GM23338 (cell line): ENCODE measurements around the gene OSTC. TPM values are rescaled to one million over a fixed set of nuclear protein-coding genes. Genes with fewer than 3 reads are reported as not detected.

Source experiments
- ATAC-seq: fragments of 200-7000 bp; cut with Tn5 transposase; 3 replicates; pipeline ENCODE4 v1.9.1; 2020
- DNase-seq: peaks from one replicate; pipeline ENCODE4 v3.0.0-alpha.2; 2015; ENCODE audit warnings: low spot score
- H2AFZ ChIP-seq: fragments of 200-600 bp; sonication (generic); 2 replicates; pipeline ENCODE4 v1.8.0; 2016; ENCODE audit warnings: antibody characterized with exemption, mild to moderate bottlenecking, moderate library complexity
- H3F3A ChIP-seq: fragments of 200-600 bp; sonication (generic); replicated peaks from 2 replicates; pipeline ENCODE4 v1.8.0; 2017; ENCODE audit warnings: antibody characterized with exemption, mixed run types, low read depth
- H3K27ac ChIP-seq: fragments of 200-600 bp; sonication (generic); 2 replicates; pipeline ENCODE4 v1.6.1; 2016; ENCODE audit warnings: low read depth
- H3K27me3 ChIP-seq: fragments of 200-600 bp; sonication (generic); 2 replicates; pipeline ENCODE4 v1.8.0; 2016; ENCODE audit warnings: mild to moderate bottlenecking, mixed run types, moderate library complexity; ENCODE audit not compliant: insufficient read depth
- H3K36me3 ChIP-seq: fragments of 200-600 bp; sonication (generic); 2 replicates; pipeline ENCODE4 v1.8.0; 2016; ENCODE audit warnings: mild to moderate bottlenecking; ENCODE audit not compliant: insufficient read depth
- H3K4me1 ChIP-seq: fragments of 200-600 bp; sonication (generic); 2 replicates; pipeline ENCODE4 v1.8.0; 2016; ENCODE audit warnings: mild to moderate bottlenecking, moderate library complexity; ENCODE audit not compliant: insufficient read depth
- H3K4me2 ChIP-seq: fragments of 200-600 bp; sonication (generic); 2 replicates; pipeline ENCODE4 v1.7.1; 2017; ENCODE audit warnings: mixed run types
- H3K4me3 ChIP-seq: fragments of 200-600 bp; sonication (generic); 2 replicates; pipeline ENCODE4 v1.6.1; 2016; ENCODE audit warnings: mixed run types
- H3K79me2 ChIP-seq: fragments of 200-600 bp; sonication (generic); replicated peaks from 2 replicates; pipeline ENCODE4 v1.8.0; 2017; ENCODE audit warnings: mild to moderate bottlenecking; ENCODE audit not compliant: insufficient read depth
- H3K9me2 ChIP-seq: fragments of 200-600 bp; sonication (generic); 2 replicates; pipeline ENCODE4 v1.8.0; 2017; ENCODE audit not compliant: insufficient read depth
- H4K20me1 ChIP-seq: fragments of 200-600 bp; sonication (generic); replicated peaks from 2 replicates; pipeline ENCODE4 v1.8.0; 2017; ENCODE audit warnings: mild to moderate bottlenecking; ENCODE audit not compliant: insufficient read depth
- H3K27ac Mint-ChIP-seq: 2 replicates; pipeline ENCODE4 v1.8.0; 2020; ENCODE audit warnings: inconsistent platforms, mild to moderate bottlenecking, moderate library complexity, mixed read lengths
- H3K27me3 Mint-ChIP-seq: 3 replicates; pipeline ENCODE4 v1.8.0; 2022; ENCODE audit warnings: low read depth, mild to moderate bottlenecking, moderate library complexity, mixed read lengths, inconsistent platforms; ENCODE audit not compliant: insufficient read depth, poor library complexity
- H3K36me3 Mint-ChIP-seq: 3 replicates; pipeline ENCODE4 v1.8.0; 2021; ENCODE audit warnings: low read depth, mild to moderate bottlenecking, inconsistent platforms, moderate library complexity, mixed read lengths
- H3K4me1 Mint-ChIP-seq: 3 replicates; pipeline ENCODE4 v1.8.0; 2020; ENCODE audit warnings: mild to moderate bottlenecking, inconsistent platforms, mixed read lengths
- H3K4me3 Mint-ChIP-seq: 3 replicates; pipeline ENCODE4 v1.8.0; 2021; ENCODE audit warnings: moderate library complexity, mild to moderate bottlenecking, inconsistent platforms, mixed read lengths
- H3K9me3 Mint-ChIP-seq: 3 replicates; pipeline ENCODE4 v1.8.0; 2020; ENCODE audit warnings: moderate library complexity, mild to moderate bottlenecking, inconsistent platforms, mixed read lengths
- ETS1 ChIP-seq: IDR thresholded peaks from 2 replicates; pipeline ENCODE4 v1.6.1; 2016; ENCODE audit warnings: antibody characterized with exemption
- EZH2phosphoT487 ChIP-seq: fragments of 200-600 bp; sonication (generic); IDR thresholded peaks from one replicate; pipeline ENCODE4 v1.8.1; 2018; ENCODE audit warnings: antibody characterized with exemption; ENCODE audit not compliant: unreplicated experiment
- JUNB ChIP-seq: IDR thresholded peaks from one replicate; pipeline ENCODE4 v1.6.1; 2016; ENCODE audit warnings: antibody characterized with exemption; ENCODE audit not compliant: unreplicated experiment
- NANOG ChIP-seq: IDR thresholded peaks from 2 replicates; pipeline ENCODE4 v1.6.1; 2016; ENCODE audit warnings: antibody characterized with exemption, borderline replicate concordance
- REST ChIP-seq: IDR thresholded peaks from one replicate; pipeline ENCODE4 v1.6.1; 2018; ENCODE audit warnings: antibody characterized with exemption; ENCODE audit not compliant: unreplicated experiment
- STAT1 ChIP-seq: IDR thresholded peaks from one replicate; pipeline ENCODE4 v1.6.1; 2016; ENCODE audit warnings: antibody characterized with exemption; ENCODE audit not compliant: unreplicated experiment
- ZNF114 ChIP-seq: fragments of 250-450 bp; sonication (Bioruptor Pico); IDR thresholded peaks from 2 replicates; pipeline ENCODE4 v1.5.0; 2020; ENCODE audit warnings: mild to moderate bottlenecking, moderate library complexity
- ZNF331 ChIP-seq: fragments of 250-450 bp; sonication (Bioruptor Pico); IDR thresholded peaks from 2 replicates; pipeline ENCODE4 v1.5.0; 2020; ENCODE audit warnings: low read depth, mild to moderate bottlenecking, moderate library complexity
- ZNF462 ChIP-seq: fragments of 250-450 bp; sonication (Bioruptor Pico); IDR thresholded peaks from 2 replicates; pipeline ENCODE4 v1.5.0; 2020; ENCODE audit warnings: mild to moderate bottlenecking, moderate library complexity
- polyA plus RNA-seq: library from polyadenylated mRNA; unstranded; fragments of >200 nt; fragmentation: Nextera tagmentation; extraction: Ambion mirVana; gene quantifications from 2 replicates; pipeline ENCODE4 v1.2.1, GENCODE V29; 2016
- total RNA-seq: library from RNA; depleted of rRNA; stranded (reverse); fragments of >200 nt; shearing (Covaris generic); gene quantifications from 2 replicates; pipeline ENCODE4 v1.2.3, GENCODE V29; 2014

OSTC gene
- total and polyA plus RNA-seq, 2 experiments from 2014 or later = 142 to 311 TPM

- ATAC-seq (no peak), DNase-seq (no peak)
- Histone ChIP-seq H2AFZ (no peak overlapping the region), H3K4me1 (peaks cover 5% of the 10 kb centered on the region; the same call in 1 of the 2 replicates), H3K4me3 (no peak overlapping the region), H3K36me3 (no peaks in the 10 kb centered on the region), H3K79me2 (no peaks in the 10 kb centered on the region), H3K27me3 (no peaks in the 10 kb centered on the region), H3K4me2 (no peak overlapping the region), H3F3A (no peaks in the 10 kb centered on the region), H3K9me2 (0 out of 2 replicates have a peak, but pooled peaks cover 4% of the 10 kb centered on the region), H3K27ac (no peak overlapping the region), H4K20me1 (no peaks in the 10 kb centered on the region)
- Mint-ChIP-seq H3K27ac (no peak overlapping the region), H3K4me3 (no peak overlapping the region), H3K4me1 (peaks cover 6% of the 10 kb centered on the region), H3K27me3 (no peaks in the 10 kb centered on the region), H3K36me3 (no peaks in the 10 kb centered on the region; the same call in 2 of the 3 replicates), H3K9me3 (peaks cover 7% of the 10 kb centered on the region; the same call in 1 of the 3 replicates)
- TF ChIP-seq ZNF462 (CRISPR knock-in tag) (no peak), REST (no peak), STAT1 (no peak), EZH2phosphoT487 (no peak), ZNF114 (no peak), JUNB (no peak), ETS1 (no peak), ZNF331 (CRISPR knock-in tag) (no peak), NANOG (no peak)
These were observed 43.2 kb upstream of the OSTC start for GRCh38 chr4:108607079-108607815.
